DND-41 (cell line): ENCODE results near the gene QTRT2.

ENCODE experiments used
- CTCF ChIP-seq: IDR thresholded peaks from 2 replicates; pipeline ENCODE4 v1.5.1; 2012; ENCODE audit warnings: borderline replicate concordance, low read length, moderate library complexity, mild to moderate bottlenecking; ENCODE audit not compliant: poor library complexity, severe bottlenecking; ENCODE audit errors: extremely low read depth
- EZH2 ChIP-seq: IDR thresholded peaks from 3 replicates; pipeline ENCODE4 v1.6.1; 2012; ENCODE audit warnings: borderline replicate concordance, low read depth, mild to moderate bottlenecking, moderate library complexity, low read length, inconsistent platforms; ENCODE audit not compliant: severe bottlenecking

GRCh38 chr3:114128826-114129225 is 72.3 kb downstream of the QTRT2 start:
- TF ChIP-seq EZH2 (no peak), CTCF (no peak)
